HUDEP-2 (cell line): Measurements from ENCODE around the gene ARHGEF12.

Source experiments
- DNase-seq, 76 experiments: peaks; one replicate each; lab custom pipeline; 2025; ENCODE audit not compliant: unreplicated experiment in 76 of 76; lab: John Stamatoyannopoulos, UW

The ARHGEF12 gene

GRCh38 chr11:120335908-120336640, at the start of gene ARHGEF12:
Gene ARHGEF12, plus strand, starts transcription at chr11:120336413. Its CDS starts 831 bp downstream, at chr11:120337244.
- peak in 75 of 76 experiments; percentile 41 to 92 (median 85) for DNase-seq

GRCh38 chr11:120288021-120288420, 48.2 kb upstream of the ARHGEF12 start:
- no peak for DNase-seq

DNA sequence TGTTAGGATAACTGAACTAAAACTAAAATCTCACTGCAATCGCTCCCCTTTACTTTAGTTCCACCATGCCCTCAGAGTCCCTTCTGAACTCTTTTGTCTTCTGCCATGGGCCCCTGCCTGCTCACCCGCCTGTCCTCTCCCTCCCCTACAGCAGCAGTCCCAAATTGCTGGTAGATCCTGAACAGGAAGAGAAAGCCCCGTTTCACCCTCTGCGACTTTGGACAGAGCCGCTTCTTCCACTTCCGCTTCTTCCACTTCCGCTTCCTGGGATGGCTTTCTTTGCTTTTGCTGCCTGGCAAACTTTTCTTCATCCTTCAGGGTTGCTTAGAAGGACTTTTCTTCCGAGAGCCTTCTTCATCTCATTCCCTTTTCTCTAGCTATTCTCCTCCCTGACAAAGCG, 46.8 kb upstream of the ARHGEF12 start:
- no peak for DNase-seq

- DNase-seq: no peak
Observed at GRCh38 chr11:120290956-120291355, 45.3 kb upstream of the ARHGEF12 start.

DNA sequence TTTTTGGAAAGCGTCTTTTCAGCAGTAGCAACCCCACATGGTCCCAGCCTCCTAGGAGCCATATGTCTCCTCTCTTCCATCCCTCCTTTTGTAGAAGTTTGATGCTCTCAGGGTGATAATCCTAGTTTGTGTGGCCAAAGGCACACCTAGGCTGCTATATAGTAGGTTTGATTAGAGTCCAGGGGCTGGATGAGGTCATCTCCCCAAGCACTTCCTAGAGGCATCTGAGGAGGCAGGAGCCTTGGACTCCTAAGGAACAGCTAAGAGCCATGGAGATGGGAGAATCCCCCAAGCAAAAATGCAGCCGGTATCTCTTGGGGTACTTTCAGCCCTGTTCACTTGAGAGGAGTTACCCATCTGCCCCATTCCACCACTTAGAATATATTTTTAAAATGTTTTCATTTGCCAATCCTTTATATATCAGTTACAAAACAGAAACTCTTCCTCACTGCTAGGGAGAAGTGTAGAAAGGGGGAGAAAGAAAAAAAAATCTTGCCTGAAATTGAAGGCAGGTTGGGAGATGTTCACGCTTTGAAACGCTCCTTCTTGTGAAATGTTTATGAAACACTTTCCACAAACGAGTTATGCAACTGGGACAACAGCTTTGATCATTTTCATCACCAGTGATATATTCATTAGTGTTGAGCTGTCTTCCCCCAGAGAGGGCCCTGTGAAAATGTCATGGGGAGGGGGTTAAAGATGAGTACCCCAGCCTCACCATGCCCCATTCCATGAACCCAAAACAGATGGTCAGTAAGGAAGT, 43.0 kb upstream of the ARHGEF12 start:
- no peak for DNase-seq

- no peak for DNase-seq
Observed at GRCh38 chr11:120294096-120294495, 42.1 kb upstream of the ARHGEF12 start.

DNA sequence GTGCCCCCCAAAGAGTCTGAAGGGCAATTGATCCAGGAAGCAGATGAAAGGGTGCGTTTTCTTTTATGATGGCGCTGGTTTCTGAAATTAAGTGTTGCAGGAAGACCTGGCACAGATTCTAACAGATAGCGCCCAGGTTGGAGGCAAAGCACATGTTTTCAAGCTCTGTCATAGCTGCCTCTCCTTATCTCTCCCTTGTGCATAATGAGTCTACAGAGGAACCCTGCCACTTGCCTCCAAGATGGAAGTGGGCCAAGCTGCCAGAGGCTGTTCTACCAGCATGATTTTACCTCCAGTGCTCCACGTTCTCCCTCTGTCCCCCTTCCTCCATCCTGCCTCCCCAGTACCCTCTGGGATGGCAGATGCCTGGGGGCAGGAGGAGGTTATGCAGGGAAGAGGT, 41.1 kb upstream of the ARHGEF12 start:
- peak in 5 of 76 experiments; percentile 8 to 41 (median 18) for DNase-seq

- DNase-seq: no peak
Observed at GRCh38 chr11:120296554-120296953, 39.7 kb upstream of the ARHGEF12 start.

GRCh38 chr11:120298461-120298860, 37.8 kb upstream of the ARHGEF12 start:
- DNase-seq: no peak

DNA sequence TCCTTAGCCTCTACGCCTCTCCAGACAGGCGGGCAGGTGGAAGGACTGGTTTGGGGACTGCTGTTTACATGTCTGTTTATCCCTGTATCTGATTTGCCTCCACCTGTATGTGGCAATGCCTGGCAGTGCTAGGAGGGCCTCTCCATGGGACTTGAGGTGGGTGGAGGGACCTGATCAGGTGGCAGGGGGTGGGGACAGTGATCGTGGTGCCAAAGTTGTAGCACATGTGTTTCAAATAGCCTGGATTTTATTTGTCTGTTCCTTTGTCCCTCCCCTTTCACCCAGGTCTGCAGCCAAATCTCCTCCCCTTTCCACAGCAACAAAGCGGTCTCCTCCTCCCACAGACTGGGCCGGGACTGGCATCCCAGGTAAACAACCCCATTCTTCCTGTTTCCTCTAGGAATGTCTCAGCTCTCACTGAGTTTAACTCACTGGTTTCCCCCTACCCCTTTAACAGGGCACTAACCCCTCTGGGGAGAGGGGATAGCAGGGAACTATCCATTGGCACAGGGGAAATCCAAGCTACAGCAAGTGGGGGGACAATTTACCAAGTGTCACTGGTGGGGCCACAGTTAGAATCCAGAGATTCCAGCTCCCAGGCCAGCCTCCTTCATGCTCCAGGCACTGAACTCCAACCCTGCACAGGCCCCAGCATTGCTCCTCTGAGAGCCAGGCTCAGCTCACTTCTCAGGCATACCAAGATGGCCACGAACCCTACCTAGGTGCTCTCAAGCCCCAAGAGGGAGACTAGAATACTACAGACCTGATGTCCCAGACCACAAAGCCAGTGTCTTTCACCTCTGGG, 34.0 kb upstream of the ARHGEF12 start:
- DNase-seq: no peak

DNA sequence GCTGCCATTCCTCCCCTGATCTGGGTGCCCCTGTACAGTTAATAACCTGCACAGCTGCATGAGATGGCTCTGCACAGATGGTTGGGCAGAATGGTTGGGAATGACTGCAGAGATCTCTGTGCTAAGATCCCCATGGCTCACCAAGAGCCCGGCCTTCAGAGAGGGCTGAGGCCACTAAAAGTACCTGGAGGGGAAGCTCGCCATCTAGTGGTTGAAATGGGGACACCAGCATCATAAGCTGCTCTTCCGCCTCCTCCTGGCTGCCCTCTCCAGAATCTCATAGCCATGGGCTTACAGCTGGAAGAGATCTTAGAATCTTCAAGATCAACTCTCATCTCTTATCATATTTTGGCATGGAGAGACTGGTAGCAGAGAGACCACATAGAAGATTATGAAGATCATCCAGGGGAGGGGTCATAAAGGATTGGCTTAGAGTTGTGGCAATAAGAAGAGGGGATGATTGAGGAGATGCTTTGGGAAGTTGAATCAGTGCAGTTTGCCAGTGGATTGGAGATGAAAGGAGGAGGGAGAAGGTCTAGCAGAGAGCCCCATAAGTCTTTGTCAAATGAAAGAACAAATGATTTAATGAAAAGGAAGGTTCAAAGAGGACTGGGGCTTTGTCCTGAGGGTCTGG, 33.1 kb upstream of the ARHGEF12 start:
- DNase-seq: peak in 54 of 76 experiments; percentile 4 to 75 (median 44)

DNA sequence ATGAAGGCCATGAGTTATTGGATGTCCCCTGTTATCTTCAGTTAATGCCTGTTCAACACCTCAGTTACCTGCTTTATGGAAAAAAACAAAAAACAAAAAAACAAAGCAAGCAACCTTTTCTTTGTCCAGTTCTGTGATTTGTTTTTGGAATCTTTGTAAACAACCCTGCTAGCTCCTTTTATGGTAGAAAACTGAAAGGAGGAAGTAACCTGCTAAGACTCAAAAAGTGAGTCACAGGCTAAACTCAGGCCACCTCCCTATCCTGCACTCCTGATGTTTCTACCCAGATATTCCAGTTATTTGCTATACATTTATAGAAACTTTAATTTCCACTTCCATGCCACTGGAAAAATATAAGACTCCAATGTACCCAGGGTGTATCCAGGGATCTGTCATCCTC, 31.7 kb upstream of the ARHGEF12 start:
- DNase-seq: no peak

- no peak for DNase-seq
Observed at GRCh38 chr11:120305286-120305685, 30.9 kb upstream of the ARHGEF12 start.

DNA sequence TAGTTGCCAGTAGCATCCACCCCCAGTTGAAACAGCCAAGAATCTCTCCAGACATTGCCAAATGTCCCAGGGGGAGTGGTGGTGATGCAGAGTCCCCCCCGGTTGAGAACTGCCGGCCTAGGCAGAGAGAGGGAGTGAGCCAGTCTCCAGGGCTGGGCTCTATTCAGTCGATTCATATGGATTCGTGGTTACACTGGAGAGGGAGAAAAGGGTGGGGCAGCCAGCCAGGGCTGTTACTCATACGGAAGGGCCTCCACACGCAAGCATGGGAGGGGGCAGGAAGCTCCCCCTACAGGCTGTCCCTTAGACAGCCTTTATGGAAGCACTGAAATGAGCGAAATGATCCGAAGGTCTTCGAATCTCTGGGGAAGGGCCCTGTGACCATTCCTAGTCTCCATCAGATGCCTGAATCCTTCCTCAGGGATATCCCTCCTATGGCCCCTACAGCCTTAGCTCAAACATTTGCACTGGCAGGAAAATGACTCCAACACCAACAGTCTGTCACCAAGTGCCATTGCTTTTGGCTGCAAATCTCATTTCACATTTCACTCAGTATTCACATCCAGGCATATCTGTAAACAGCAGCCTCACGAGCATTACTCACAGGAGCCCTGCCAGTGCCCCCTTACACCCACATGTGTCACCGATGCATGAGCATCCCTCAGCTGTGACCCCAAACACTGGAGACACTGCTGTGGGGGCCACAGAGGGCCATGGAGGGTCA, 29.5 kb upstream of the ARHGEF12 start:
- DNase-seq: no peak

GRCh38 chr11:120307476-120307875, 28.7 kb upstream of the ARHGEF12 start:
- no peak for DNase-seq

GRCh38 chr11:120308081-120308480, 28.1 kb upstream of the ARHGEF12 start:
- no peak for DNase-seq

DNA sequence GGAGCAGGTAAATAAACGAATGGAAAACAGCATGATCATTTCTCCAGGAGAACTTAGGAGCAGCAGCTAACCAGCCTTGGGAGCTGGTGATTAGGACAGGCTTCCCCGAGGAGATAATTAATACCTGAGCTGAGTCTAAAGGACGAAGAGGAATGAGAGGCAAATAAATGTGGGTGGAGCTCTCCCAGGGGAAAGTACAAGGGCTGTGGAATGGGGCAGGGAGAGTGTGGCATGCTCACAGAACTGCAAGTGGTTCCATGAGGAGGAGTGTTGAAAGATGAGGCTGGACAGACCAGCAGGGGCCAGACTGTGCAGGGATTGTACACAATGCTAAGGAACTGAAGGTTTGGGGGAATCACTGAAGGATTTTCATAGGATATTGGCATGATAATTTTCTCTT, 25.3 kb upstream of the ARHGEF12 start:
- no peak for DNase-seq

GRCh38 chr11:120314861-120315260, 21.4 kb upstream of the ARHGEF12 start:
- DNase-seq: peak in 10 of 76 experiments; percentile 5 to 38 (median 22)

GRCh38 chr11:120316880-120317688, 19.1 kb upstream of the ARHGEF12 start:
- no peak for DNase-seq
